Esophagus squamous epithelium (tissue), 5 donors: ENCODE data around the gene REEP1. TPM values are rescaled to one million over a fixed set of nuclear protein-coding genes. Genes with fewer than 3 reads are reported as not detected.
A peak's percentile ranks its signal among the peaks of the same experiment; 100 is the strongest.

Source experiments
- DNase-seq: peaks from one replicate; lab custom pipeline; 2025; lab: John Stamatoyannopoulos, UW
- H3K27ac ChIP-seq, 4 donors: fragments of 200-600 bp; sonication (generic); one replicate each; pipeline ENCODE4 v1.5.1; 2016 to 2019; ENCODE audit warnings: mild to moderate bottlenecking in 1 of 4
- H3K27me3 ChIP-seq, 4 donors: fragments of 200-600 bp; sonication (generic); 1 replicate in 3 of 4; 2 replicates in 1 of 4; pipeline versions ENCODE4 v1.5.1 to v1.6.0; 2017 to 2021; ENCODE audit warnings: antibody characterized with exemption in 1 of 4
- H3K36me3 ChIP-seq, 3 donors: fragments of 200-600 bp; sonication (generic); one replicate each; pipeline ENCODE4 v1.5.1; 2016 to 2019
- H3K4me1 ChIP-seq, 3 donors: fragments of 200-600 bp; sonication (generic); one replicate each; pipeline ENCODE4 v1.5.1; 2017 to 2019
- H3K4me3 ChIP-seq, 4 donors: fragments of 200-600 bp; sonication (generic); 1 replicate in 3 of 4; 2 replicates in 1 of 4; pipeline ENCODE4 v1.5.1; 2016 to 2019; ENCODE audit warnings: mild to moderate bottlenecking in 2 of 4, moderate library complexity in 1 of 4
- H3K9me3 ChIP-seq, 3 donors: fragments of 200-600 bp; sonication (generic); one replicate each; pipeline ENCODE4 v1.5.1; 2016 to 2019
- CTCF ChIP-seq, 6 experiments: fragments of 450-650 bp in 4 of 6; fragments of 200-600 bp in 2 of 6; sonication (generic) in 2 of 6; IDR thresholded peaks; one replicate each; pipeline ENCODE4 v1.5.1; 2016 to 2019; ENCODE audit warnings: antibody characterized with exemption in 6 of 6, mild to moderate bottlenecking in 4 of 6, moderate library complexity in 4 of 6
- POLR2A ChIP-seq, 4 donors: fragments of 450-650 bp; IDR thresholded peaks; one replicate each; pipeline ENCODE4 v1.6.1; 2017; ENCODE audit warnings: antibody characterized with exemption in 4 of 4, mild to moderate bottlenecking in 4 of 4, moderate library complexity in 3 of 4
- WGBS, 2 donors: methylation state at CpG; one replicate each; pipeline ENCODE4 v1.1.5; 2018; 5-methylcytosine and 5-hydroxymethylcytosine counted together
- intact Hi-C: fragments of 100-400 bp; cut with DNase I; formaldehyde crosslinking; loops from one replicate; pipeline ENCODE4 v1.15.0; 2022
- total RNA-seq, 4 donors: library from RNA; depleted of rRNA; stranded (reverse); fragments of >200 nt; gene quantifications; one replicate each; pipeline ENCODE4 v1.1.0, GENCODE V29; 2016
- donor health status: DM: yes; HTN: yes; CAD: no.

Gene REEP1
- total RNA-seq, 4 donors from 2014 or later: 0.83 to 10.3 (median 2.0) TPM

DNA sequence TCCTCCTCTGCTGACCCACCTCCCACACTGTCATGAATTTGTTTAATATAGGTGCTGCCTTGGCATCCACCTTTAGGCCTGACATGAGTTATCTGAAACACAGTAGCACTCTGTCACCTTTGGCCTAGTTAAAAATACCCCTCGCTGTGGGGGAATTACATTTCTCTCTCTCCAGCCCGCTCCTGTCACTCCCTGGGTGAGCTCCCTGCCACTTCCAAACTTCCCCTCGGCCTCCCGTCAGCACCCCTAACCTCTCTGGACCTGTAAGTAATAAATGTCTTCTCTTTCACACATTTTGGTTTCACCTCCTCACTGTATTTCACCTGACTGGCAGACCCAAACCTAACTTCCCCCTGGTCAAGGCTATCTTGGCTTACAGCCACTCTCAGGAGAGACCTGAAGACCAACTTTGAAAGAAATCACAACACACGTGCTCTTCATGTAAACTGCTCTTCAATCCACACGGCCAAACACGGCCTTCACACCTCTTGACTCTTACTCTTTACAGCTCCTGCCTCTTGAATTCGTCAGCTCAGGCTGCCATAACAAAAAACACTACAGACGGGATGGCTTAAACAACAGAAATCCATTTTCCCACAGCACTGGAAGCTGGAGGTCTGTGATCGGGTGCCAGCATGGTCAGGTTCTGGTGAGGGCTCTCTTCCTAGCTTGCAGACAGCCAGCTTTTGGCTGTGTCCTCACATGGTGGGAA, 28.3 kb downstream of the REEP1 start:
- Histone ChIP-seq H3K27ac (peak overlapping the region in 1 of 4 donors; percentile 9), H3K4me3 (no peak overlapping the region), H3K27me3 (no peaks in the 10 kb centered on the region), H3K36me3 (no peaks in the 10 kb centered on the region), H3K4me1 (no peaks in the 10 kb centered on the region), H3K9me3 (no peaks in the 10 kb centered on the region)
- intact Hi-C loops: no loop called here
- TF ChIP-seq CTCF (IDR thresholded peaks at IDR 0.05) (no peak), POLR2A (IDR thresholded peaks at IDR 0.05) (no peak)
- no peak for DNase-seq
- WGBS, 2 donors: 89 to 90% methylated on average over 10 of the region's 10 CpGs

GRCh38 chr2:86308356-86308755, 29.1 kb downstream of the REEP1 start:
- no peaks in the 10 kb centered on the region for H3K27me3 ChIP-seq
- intact Hi-C loops: no loop called here
- no peak overlapping the region for H3K27ac ChIP-seq
- no peaks in the 10 kb centered on the region for H3K36me3 ChIP-seq
- WGBS, 2 donors: 81 to 93% methylated on average over 7 to 8 of the region's 8 CpGs
- TF ChIP-seq CTCF (IDR thresholded peaks at IDR 0.05) (no peak), POLR2A (IDR thresholded peaks at IDR 0.05) (no peak)
- DNase-seq: no peak
- no peaks in the 10 kb centered on the region for H3K4me1 ChIP-seq
- H3K9me3 ChIP-seq: no peaks in the 10 kb centered on the region
- H3K4me3 ChIP-seq: no peak overlapping the region

DNA sequence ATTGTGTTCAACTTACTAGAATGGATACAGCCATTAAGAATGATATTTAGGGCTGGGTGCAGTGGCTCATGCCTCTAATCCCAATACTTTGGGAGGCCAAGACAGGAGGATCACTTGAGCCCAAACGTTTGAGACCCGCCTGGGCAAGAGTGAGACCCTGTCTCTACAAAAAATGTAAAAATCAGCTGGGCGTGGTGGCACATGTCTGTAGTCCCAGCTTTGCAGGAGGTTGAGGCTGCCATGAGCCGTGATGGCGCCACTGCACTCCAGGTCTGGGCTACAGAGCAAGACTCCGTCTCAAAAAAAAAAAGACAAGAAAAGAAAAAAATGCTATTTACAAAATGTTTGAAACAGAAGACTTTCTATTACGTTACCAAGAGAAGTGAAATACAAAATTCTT, 30.0 kb downstream of the REEP1 start:
- H3K9me3 ChIP-seq: no peaks in the 10 kb centered on the region
- TF ChIP-seq POLR2A (IDR thresholded peaks at IDR 0.05): no peak
- TF ChIP-seq CTCF (IDR thresholded peaks at IDR 0.05): no peak
- H3K27ac ChIP-seq: no peak overlapping the region
- H3K27me3 ChIP-seq: no peaks in the 10 kb centered on the region
- intact Hi-C loops: no loop called here
- WGBS, 2 donors: 85 to 86% methylated on average over 5 to 7 of the region's 7 CpGs
- H3K4me3 ChIP-seq: no peak overlapping the region
- peaks cover 0 to 5% (median 5%) of the 10 kb centered on the region in 3 donors for H3K4me1 ChIP-seq
- DNase-seq: no peak
- no peaks in the 10 kb centered on the region for H3K36me3 ChIP-seq

DNA sequence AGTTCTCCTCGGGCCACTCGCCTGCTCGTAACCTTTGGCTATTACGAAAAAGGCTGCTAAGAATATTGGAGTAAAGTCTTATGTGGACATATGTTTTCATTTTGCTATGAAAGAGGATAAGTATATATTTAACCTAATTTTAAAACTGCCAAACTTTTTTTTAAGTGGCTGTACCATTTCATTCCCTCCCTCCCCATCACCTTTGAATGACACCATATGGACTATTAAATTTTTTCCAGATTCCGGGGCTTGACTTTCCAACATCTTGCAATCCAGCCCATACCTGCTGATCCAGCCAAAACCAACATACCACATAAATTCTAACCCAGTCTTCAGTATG, 31.5 kb downstream of the REEP1 start:
- WGBS, 2 donors: 80 to 82% methylated on average over 5 of the region's 5 CpGs
- TF ChIP-seq POLR2A (IDR thresholded peaks at IDR 0.05) (no peak), CTCF (IDR thresholded peaks at IDR 0.05) (no peak)
- Histone ChIP-seq H3K36me3 (no peaks in the 10 kb centered on the region), H3K27ac (no peak overlapping the region), H3K4me1 (peaks cover 0 to 18% (median 12%) of the 10 kb centered on the region in 3 donors), H3K4me3 (no peak overlapping the region), H3K27me3 (no peaks in the 10 kb centered on the region), H3K9me3 (no peaks in the 10 kb centered on the region)
- intact Hi-C loops: no loop called here
- no peak for DNase-seq

- 64 to 65% methylated on average over 5 of the region's 5 CpGs for WGBS, 2 donors
- Histone ChIP-seq H3K36me3 (no peaks in the 10 kb centered on the region), H3K27ac (no peak overlapping the region), H3K9me3 (no peaks in the 10 kb centered on the region), H3K4me1 (peaks cover 0 to 23% (median 12%) of the 10 kb centered on the region in 3 donors), H3K27me3 (no peaks in the 10 kb centered on the region), H3K4me3 (no peak overlapping the region)
- TF ChIP-seq CTCF (IDR thresholded peaks at IDR 0.05) (no peak), POLR2A (IDR thresholded peaks at IDR 0.05) (no peak)
- DNase-seq: no peak
- intact Hi-C loops: no loop called here
Observed at GRCh38 chr2:86305195-86305914, 32.1 kb downstream of the REEP1 start.
